Neural cell (in vitro differentiated cells): Measurements from ENCODE around the gene ROM1. TPM values are rescaled to one million over a fixed set of nuclear protein-coding genes. Genes with fewer than 3 reads are reported as not detected.
A peak's percentile ranks its signal among the peaks of the same experiment; 100 is the strongest.

Experiments
- H2AFZ ChIP-seq: fragments of 200-600, 300-800 bp; sonication (generic), shearing (Covaris generic); 2 replicates; pipeline ENCODE4 v1.6.0; 2014; ENCODE audit warnings: low read depth, mild to moderate bottlenecking, antibody characterized with exemption, low read length, moderate library complexity
- H3F3A ChIP-seq: fragments of 200-600 bp; shearing (Covaris generic); 2 replicates; pipeline ENCODE4 v1.6.1; 2016; ENCODE audit warnings: mild to moderate bottlenecking, moderate library complexity, mixed read lengths, antibody characterized with exemption, low read length; ENCODE audit not compliant: insufficient read depth, poor library complexity, severe bottlenecking
- H3K27ac ChIP-seq: fragments of 200-600, 300-800 bp; sonication (generic), shearing (Covaris generic); 2 replicates; pipeline ENCODE4 v1.5.1; 2014; ENCODE audit warnings: mild to moderate bottlenecking, low read length, moderate library complexity
- H3K27me3 ChIP-seq: fragments of 300-800, 200-600 bp; sonication (generic), shearing (Covaris generic); 2 replicates; pipeline ENCODE4 v1.6.0; 2014; ENCODE audit warnings: mild to moderate bottlenecking, low read depth, low read length, moderate library complexity; ENCODE audit not compliant: insufficient read depth
- H3K36me3 ChIP-seq: fragments of 300-800, 200-600 bp; sonication (generic), shearing (Covaris generic); 2 replicates; pipeline ENCODE4 v1.5.1; 2014; ENCODE audit warnings: mild to moderate bottlenecking, antibody characterized with exemption, low read length, moderate library complexity; ENCODE audit not compliant: insufficient read depth
- H3K4me2 ChIP-seq: fragments of 300-800, 200-600 bp; sonication (generic), shearing (Covaris generic); 2 replicates; pipeline ENCODE4 v1.6.0; 2014; ENCODE audit warnings: mild to moderate bottlenecking, low read length
- H3K4me3 ChIP-seq: fragments of 300-800, 200-600 bp; sonication (generic), shearing (Covaris generic); 2 replicates; pipeline ENCODE4 v1.5.1; 2014; ENCODE audit warnings: mild to moderate bottlenecking, low read length, moderate library complexity
- H3K79me2 ChIP-seq: fragments of 200-600 bp; shearing (Covaris generic); replicated peaks from 2 replicates; pipeline ENCODE4 v1.6.0; 2014; ENCODE audit warnings: mild to moderate bottlenecking, low read length, moderate library complexity; ENCODE audit not compliant: insufficient read depth
- H3K9ac ChIP-seq: fragments of 300-800, 200-600 bp; sonication (generic), shearing (Covaris generic); 2 replicates; pipeline ENCODE4 v1.6.1; 2016; ENCODE audit warnings: mild to moderate bottlenecking, low read length, mixed read lengths
- H3K9me2 ChIP-seq: fragments of 200-600 bp; shearing (Covaris generic); 2 replicates; pipeline ENCODE4 v1.6.1; 2016; ENCODE audit warnings: mild to moderate bottlenecking, low read length, mixed read lengths; ENCODE audit not compliant: insufficient read depth
- H3K9me3 ChIP-seq: fragments of 200-600, 300-800 bp; sonication (generic), shearing (Covaris generic); 2 replicates; pipeline ENCODE4 v1.6.1; 2016; ENCODE audit warnings: mild to moderate bottlenecking, mixed run types, low read length, moderate library complexity, mixed read lengths
- H4K20me1 ChIP-seq: fragments of 200-600 bp; shearing (Covaris generic); 2 replicates; pipeline ENCODE4 v1.6.1; 2016; ENCODE audit warnings: mild to moderate bottlenecking, mixed run types; ENCODE audit not compliant: insufficient read depth
- EP300 ChIP-seq: fragments of 450-650 bp; conservative IDR thresholded peaks from 2 replicates; pipeline ENCODE4 v1.6.1; 2014; ENCODE audit warnings: antibody characterized with exemption, mild to moderate bottlenecking, moderate library complexity; ENCODE audit not compliant: poor library complexity, severe bottlenecking
- EZH2 ChIP-seq: fragments of 200-600, 300-800 bp; shearing (Covaris generic), sonication (generic); IDR thresholded peaks from 2 replicates; pipeline ENCODE4 v1.6.1; 2014; ENCODE audit warnings: antibody characterized with exemption, low read length, borderline replicate concordance, mild to moderate bottlenecking; ENCODE audit not compliant: insufficient read depth, poor library complexity, severe bottlenecking
- MXI1 ChIP-seq: fragments of 450-650 bp; conservative IDR thresholded peaks from 2 replicates; pipeline ENCODE4 v1.6.1; 2014; ENCODE audit warnings: antibody characterized with exemption, mild to moderate bottlenecking; ENCODE audit not compliant: poor library complexity, severe bottlenecking
- POLR2AphosphoS5 ChIP-seq: IDR thresholded peaks from 2 replicates; pipeline ENCODE4 v1.6.1; 2012
- RAD21 ChIP-seq: fragments of 450-650 bp; conservative IDR thresholded peaks from 2 replicates; pipeline ENCODE4 v1.6.1; 2014; ENCODE audit warnings: antibody characterized with exemption, mild to moderate bottlenecking, moderate library complexity
- SMC3 ChIP-seq: fragments of 450-650 bp; conservative IDR thresholded peaks from 2 replicates; pipeline ENCODE4 v1.6.1; 2014; ENCODE audit warnings: antibody characterized with exemption, mild to moderate bottlenecking, moderate library complexity; ENCODE audit not compliant: poor library complexity
- TAF1 ChIP-seq: IDR thresholded peaks from 2 replicates; pipeline ENCODE4 v1.6.1; 2012; ENCODE audit warnings: low read depth
- polyA plus RNA-seq: library from polyadenylated mRNA; depleted of rRNA; stranded (reverse); fragments of >200 nt; gene quantifications from 2 replicates; pipeline ENCODE4 v1.2.3, GENCODE V29; 2014
- TF ChIP-seq, protein P1 (sequence below): fragments of 450-650 bp; IDR thresholded peaks from 2 replicates; pipeline ENCODE4 v1.5.1; 2014; ENCODE audit warnings: antibody characterized with exemption, mild to moderate bottlenecking, moderate library complexity; ENCODE audit not compliant: poor library complexity, severe bottlenecking
- TF ChIP-seq, protein P2 (sequence below): IDR thresholded peaks from 2 replicates; pipeline ENCODE4 v1.6.1; 2012; ENCODE audit warnings: borderline replicate concordance

Gene ROM1
- polyA plus RNA-seq, 1 donor from 2014 or later, result 0.31 TPM

GRCh38 chr11:62574363-62575071, 38.5 kb upstream of the ROM1 start:
- Histone ChIP-seq H4K20me1 (no peaks in the 10 kb centered on the region), H3K79me2 (peaks cover 33% of the 10 kb centered on the region), H3K4me2 (peak overlapping the region; percentile 70), H3F3A (no peaks in the 10 kb centered on the region), H3K9ac (peak overlapping the region; percentile 75), H3K9me2 (no peaks in the 10 kb centered on the region), H3K36me3 (no peaks in the 10 kb centered on the region), H3K9me3 (no peaks in the 10 kb centered on the region), H3K27me3 (no peaks in the 10 kb centered on the region), H2AFZ (peak overlapping the region; percentile 73), H3K4me3 (peak overlapping the region; percentile 87), H3K27ac (peak overlapping the region; percentile 74)
- TF ChIP-seq, protein P1, sequence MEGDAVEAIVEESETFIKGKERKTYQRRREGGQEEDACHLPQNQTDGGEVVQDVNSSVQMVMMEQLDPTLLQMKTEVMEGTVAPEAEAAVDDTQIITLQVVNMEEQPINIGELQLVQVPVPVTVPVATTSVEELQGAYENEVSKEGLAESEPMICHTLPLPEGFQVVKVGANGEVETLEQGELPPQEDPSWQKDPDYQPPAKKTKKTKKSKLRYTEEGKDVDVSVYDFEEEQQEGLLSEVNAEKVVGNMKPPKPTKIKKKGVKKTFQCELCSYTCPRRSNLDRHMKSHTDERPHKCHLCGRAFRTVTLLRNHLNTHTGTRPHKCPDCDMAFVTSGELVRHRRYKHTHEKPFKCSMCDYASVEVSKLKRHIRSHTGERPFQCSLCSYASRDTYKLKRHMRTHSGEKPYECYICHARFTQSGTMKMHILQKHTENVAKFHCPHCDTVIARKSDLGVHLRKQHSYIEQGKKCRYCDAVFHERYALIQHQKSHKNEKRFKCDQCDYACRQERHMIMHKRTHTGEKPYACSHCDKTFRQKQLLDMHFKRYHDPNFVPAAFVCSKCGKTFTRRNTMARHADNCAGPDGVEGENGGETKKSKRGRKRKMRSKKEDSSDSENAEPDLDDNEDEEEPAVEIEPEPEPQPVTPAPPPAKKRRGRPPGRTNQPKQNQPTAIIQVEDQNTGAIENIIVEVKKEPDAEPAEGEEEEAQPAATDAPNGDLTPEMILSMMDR, result no peak
- TF ChIP-seq EZH2 (no peak), TAF1 (no peak), RAD21 (no peak), EP300 (no peak), SMC3 (no peak), MXI1 (no peak), POLR2AphosphoS5 (no peak)
- TF ChIP-seq, protein P2, sequence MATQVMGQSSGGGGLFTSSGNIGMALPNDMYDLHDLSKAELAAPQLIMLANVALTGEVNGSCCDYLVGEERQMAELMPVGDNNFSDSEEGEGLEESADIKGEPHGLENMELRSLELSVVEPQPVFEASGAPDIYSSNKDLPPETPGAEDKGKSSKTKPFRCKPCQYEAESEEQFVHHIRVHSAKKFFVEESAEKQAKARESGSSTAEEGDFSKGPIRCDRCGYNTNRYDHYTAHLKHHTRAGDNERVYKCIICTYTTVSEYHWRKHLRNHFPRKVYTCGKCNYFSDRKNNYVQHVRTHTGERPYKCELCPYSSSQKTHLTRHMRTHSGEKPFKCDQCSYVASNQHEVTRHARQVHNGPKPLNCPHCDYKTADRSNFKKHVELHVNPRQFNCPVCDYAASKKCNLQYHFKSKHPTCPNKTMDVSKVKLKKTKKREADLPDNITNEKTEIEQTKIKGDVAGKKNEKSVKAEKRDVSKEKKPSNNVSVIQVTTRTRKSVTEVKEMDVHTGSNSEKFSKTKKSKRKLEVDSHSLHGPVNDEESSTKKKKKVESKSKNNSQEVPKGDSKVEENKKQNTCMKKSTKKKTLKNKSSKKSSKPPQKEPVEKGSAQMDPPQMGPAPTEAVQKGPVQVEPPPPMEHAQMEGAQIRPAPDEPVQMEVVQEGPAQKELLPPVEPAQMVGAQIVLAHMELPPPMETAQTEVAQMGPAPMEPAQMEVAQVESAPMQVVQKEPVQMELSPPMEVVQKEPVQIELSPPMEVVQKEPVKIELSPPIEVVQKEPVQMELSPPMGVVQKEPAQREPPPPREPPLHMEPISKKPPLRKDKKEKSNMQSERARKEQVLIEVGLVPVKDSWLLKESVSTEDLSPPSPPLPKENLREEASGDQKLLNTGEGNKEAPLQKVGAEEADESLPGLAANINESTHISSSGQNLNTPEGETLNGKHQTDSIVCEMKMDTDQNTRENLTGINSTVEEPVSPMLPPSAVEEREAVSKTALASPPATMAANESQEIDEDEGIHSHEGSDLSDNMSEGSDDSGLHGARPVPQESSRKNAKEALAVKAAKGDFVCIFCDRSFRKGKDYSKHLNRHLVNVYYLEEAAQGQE, result no peak

DNA sequence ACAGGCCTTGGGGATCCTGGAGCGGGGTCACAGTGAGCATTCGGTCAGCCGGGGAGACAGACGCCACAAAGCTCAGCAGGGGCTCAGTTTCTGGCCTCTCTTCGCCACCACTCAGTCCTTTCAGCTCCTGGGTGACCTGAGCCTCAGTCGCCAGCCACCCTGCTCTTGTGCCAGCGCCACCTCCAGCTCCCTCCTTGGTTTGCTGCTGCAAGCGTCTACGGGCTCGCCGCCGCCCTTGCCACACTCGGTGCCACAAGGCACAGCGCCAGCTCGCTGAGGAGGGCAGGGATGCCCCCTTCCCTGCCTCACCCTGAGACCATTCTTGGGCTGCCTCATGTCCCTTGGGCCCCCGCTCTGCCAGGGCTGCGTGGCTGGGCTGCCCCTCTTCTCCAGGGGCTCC, 37.9 kb upstream of the ROM1 start:
- Histone ChIP-seq H3K9me2 (no peaks in the 10 kb centered on the region), H3K4me2 (no peak overlapping the region), H3K36me3 (no peaks in the 10 kb centered on the region), H3K4me3 (peak overlapping the region; percentile 87), H2AFZ (no peak overlapping the region), H3K27me3 (no peaks in the 10 kb centered on the region), H3K9me3 (no peaks in the 10 kb centered on the region), H3K27ac (no peak overlapping the region), H4K20me1 (no peaks in the 10 kb centered on the region), H3F3A (no peaks in the 10 kb centered on the region), H3K9ac (peak overlapping the region; percentile 75), H3K79me2 (peaks cover 29% of the 10 kb centered on the region)
- TF ChIP-seq, protein P1, result no peak
- no peak for TF ChIP-seq MXI1
- TF ChIP-seq SMC3, result no peak
- no peak for TF ChIP-seq POLR2AphosphoS5
